GM18517 (cell line): Measurements from ENCODE around the gene C10orf53.

ENCODE experiments used
- ATAC-seq: cut with Tn5 transposase; IDR thresholded peaks from one replicate; pipeline ENCODE4 v1.9.1; 2021; ENCODE audit warnings: mild to moderate bottlenecking, moderate library complexity; ENCODE audit not compliant: unreplicated experiment

The C10orf53 gene

DNA sequence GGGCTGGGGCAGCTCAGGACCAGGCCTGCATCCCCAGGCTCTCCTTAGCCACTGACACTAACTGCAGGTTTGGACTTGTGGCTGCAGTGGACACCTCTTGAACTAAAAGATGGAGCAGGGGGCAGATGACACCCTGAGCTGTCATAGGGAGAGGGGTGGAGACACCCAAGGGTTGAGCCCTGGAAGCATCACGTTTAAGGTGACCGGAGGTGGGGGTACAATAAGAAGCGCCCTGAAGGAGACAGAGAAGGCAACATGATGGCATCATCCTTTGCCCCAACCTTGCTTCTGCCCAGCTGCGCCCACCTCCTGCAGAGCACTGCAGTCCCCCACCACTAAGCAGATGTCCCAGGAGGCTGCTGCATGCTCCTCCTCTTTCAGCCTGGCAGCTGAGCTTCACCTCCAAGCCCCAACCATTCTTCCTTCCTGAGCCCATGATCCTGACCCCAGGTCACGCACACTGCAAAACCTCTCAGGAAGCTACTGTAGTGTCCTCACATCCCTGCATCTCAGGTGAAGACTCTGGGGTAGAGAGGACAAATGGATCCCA is 57.2 kb downstream of the C10orf53 start:
- no peak for ATAC-seq

DNA sequence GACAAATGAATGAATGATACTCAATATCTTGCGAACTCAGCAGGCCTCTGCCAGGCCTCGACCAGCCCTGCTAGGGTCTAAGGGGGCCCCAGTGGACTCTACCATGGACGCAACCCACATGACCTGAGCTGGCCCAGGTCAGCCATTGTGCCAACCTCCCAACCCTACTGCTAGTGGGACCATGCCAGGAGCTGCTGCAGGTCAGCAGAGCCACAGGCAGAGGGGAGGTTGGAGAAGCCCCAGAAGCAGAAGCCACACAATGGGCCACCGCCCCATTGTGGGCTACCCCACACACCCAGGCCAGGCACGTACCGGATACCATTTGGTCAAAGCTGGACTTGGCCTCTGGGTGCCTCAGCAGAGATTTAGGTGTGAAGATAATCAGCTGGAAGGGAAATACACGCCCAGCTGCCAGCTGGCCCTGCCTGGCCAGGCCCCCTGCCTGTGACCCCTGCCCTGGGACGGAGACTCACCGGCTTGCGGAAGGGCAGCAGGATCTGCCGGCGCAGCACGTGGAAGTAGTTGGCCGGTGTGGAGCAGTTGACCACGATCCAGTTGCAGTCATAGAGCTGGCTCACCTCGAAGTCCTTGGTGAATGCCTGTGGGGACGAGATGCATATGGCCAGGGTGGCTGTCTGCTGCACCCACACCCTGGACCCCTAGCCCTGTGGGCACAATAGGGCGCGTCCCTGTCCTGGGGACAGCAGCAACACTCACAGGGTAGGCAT is 58.2 kb downstream of the C10orf53 start:
- no peak for ATAC-seq

DNA sequence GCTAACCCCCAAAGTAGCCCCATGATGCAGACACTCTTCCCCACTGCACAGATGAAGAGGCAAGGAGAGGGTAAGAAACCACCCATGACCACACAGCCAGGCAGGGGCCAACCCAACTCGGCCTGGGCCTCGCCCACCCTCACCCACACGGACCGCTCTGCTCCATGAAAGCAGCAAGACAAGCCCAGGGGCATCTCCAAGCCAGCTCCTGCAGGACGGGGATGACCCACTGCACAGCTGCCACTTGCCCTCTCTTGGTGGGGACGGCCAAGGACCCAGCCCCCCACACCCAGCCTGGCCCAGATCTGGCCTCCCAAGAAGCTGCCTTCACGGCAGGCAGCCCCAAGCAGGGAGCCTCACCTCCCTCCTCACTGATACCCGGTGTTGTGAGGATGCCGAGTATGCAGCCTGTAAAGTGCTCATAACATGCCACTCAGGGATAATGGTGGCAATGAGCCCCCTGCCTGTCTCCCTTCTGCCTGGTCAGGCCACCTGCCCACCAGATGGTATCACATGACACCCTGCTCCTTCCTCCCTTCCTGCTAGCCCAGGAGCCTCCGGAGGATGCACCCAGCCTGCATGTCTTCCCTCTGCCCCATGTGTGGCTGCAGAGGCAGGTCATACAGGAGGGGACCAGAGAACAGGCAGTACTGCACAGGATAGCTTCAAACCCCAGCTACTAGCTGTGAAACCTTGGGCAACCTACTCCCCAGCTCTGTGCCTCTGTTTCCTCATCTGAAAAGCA is 59.3 kb downstream of the C10orf53 start:
- no peak for ATAC-seq

DNA sequence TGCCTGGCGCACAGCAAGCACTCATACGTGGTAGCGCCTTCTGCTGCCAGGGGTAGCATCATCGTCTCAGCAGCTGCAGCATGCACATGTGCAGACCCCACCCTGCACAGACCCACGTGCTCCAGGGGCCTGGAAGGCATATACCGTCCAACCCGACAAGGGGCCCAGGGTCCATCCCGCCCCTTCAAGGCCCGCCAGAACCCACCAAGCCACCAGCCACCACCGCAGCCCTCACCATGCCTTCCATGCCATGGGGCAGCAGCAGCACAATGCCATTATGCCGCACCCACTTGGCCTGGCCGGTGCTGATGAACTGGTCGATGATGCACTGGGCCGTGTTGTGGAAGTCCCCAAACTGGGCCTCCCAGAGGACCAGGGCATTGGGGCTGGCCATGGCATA is 60.0 kb downstream of the C10orf53 start:
- ATAC-seq = no peak

DNA sequence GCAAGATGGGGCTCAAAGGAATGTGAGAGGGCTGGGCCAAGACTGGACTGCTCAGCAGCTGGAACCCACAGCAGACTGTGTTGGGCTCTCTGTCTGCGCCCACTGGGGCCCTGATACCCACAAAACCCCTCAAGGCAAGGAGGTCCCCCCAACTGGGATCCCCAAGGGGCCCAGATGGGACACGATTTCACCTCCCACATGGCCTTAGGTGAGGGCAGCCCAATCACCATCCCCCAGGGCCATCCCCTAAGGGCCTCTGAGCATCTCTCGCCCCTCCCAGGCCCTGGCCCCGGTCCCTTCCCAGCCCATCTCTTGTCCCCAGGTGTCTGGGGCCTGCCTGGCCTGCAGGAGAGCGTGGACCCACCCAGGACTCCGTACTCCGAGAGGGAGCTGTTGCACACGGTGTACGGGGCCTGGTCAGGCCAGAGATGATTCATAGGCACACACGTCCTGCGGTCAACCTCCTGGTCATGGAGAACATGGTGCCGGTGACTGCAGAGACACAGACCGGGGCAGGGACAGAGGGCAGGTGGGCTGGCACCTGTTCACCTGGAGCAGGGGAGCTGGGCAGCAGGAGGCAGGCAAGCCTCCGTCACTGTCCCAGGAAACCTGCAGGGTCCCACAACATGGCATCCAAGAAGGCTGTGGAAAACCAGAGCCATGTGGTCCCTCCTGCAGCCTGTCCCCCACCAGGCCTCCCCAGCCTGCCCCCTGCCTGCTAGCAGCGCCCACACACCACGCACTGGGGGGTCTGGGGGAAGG is 61.1 kb downstream of the C10orf53 start:
- ATAC-seq = no peak

DNA sequence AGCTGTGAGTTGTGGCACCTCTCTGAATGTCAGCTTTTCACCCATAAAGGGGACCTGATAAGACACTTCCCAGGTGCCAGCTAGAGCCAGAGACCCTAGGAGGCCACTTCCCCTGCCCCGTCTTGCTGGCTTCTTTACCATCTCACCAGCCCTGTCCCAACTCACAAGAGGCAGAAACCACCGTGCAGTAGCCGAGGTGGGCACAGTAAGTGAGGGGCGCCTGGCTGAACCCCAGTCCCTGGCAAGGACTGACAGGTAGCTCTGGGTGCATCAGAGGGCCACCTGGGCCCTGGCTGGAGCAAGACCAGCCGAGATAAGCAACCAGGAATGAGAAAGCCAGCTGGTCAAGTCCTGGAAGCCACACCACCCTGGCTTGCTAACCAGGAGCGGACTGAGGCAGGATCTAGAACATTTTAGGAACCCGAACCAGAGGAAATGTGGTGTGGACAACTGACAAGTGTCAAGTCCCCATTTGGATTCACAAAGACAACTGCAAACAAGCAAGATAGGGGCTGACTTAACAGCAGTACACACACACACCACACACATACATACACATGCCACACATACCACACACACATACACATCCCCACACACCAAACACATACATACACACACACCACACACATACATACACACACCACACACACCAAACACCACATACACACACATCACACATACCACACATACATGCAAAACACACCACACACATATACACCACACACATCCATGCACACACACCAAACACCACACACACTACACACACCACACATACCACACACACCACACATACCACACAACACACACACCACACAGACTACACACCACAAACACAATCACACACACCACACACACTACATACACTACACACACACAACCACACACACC is 61.9 kb downstream of the C10orf53 start:
- no peak for ATAC-seq

DNA sequence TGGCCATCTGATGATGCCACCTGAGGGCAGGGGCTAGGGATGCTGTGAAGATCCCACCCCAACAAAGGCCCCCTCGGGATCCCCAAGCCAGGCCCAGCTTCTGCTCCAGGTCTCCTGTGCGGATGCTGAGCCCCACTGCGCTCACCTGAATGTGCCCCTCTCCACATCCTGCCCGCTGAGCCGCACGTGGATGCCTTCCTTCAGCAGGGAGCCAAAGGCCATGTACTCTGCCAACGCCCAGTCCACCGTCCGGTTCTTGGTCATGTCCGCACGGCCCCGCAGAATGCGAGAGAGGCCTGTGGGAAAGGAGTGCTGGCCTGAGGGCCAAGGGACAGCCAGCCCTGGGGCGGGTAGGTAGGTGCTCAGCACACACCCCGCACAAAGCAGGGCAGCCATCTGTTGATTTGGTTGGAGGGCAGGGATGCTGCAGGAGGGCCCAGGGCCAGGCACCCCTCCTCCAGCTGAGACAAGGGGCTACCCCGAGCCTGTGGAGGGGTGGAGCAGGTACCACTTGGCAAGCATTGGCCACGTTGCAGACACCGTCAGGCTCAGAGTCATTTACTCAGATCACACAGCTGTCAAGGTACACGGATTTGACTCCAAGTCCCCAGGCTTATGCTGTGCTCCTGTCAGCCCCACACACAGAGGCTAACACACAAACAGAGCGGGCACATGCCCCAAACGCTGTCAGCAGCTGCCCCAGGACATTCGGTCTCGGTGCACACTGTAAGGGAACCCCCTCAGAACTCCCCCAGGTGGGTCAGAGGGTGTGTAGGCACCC is 63.4 kb downstream of the C10orf53 start:
- ATAC-seq = no peak

DNA sequence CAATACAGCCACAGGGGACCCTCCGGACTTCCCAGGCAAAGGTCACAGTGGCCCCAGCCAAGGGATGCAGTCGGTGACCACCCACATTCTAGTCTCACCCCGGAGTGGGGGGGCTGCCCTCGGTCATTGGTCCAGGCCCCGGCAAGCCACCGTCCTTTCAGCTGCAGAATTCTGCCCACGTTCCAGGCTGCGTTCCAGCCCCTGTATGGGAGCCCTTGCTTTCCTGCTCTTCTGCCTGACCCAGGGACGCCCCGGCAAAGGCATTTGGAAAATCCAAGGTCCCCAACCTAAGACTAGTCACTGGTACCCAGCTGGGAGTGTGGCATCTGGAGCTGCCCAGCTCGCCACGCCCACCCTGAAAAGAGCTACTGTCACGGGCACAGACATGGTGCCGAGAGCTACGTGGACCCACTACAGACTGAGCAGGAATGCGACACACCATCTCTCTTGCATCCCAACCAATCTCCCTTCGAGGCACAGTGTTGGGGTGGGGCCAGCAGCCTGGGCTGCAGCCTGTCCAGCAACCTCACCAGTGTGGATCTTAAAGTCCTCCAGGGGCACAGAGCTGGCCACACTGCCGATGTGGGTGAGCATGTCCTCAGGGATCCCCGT is 64.1 kb downstream of the C10orf53 start:
- ATAC-seq = no peak

DNA sequence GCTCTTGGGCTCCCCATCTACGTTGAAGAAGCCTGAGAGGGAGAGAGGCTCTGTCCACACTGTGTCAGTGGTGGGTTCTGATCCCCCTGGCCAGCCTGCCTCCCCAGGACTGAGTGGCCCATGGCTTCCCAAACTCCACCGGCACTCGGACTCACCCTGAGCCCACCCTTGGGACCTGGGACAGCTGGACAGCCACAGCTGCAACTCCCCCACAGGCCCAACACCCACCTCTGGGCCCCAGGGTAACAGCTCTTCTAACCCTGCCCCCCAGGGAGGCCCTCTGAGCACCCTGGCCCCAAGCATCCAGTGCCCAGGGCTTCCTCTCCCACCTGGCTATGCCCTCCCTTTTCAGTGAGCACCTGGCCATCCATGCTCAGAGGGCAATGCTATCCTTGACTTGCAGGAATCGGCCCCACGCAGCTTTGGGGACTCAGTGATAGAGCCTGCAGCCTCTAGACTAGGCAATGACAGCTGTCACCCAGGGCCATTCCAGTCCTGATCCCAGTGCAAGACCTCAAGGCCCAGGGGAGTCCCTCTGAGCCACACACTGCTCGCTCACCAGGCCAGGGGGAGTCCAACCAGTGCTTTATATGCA is 64.7 kb downstream of the C10orf53 start:
- ATAC-seq = no peak

DNA sequence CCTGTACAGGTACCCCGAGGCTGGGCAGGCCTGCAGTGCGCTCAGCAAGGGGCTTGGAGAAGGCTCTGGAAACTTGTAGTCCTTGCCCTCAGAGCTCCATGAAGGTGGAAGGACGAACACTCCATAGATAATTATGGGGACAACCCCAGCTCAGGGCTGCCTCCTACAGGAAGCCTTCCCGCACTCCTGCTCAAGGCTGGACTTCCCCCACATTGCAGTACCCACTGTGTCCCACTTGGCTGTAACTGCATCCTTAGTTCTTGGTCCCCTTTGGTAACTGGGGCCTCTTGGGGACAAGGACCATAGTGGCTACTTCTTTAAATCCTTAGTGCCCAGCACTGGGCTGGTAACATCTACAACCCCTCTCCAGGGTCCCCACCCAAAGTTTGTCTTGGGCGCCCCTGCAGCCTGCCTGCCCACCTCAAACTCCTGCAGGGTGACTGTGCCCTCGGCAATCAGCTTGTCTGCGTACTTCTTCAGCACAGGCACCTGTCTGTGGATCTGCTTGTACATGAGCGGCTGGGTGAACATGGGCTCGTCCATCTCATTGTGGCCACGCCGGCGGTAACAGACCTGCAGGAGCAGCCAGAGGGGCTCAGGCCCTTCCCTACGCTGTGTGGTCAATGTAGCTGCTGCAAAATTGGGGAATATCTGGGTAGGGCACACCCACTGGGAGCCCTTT is 65.6 kb downstream of the C10orf53 start:
- no peak for ATAC-seq

DNA sequence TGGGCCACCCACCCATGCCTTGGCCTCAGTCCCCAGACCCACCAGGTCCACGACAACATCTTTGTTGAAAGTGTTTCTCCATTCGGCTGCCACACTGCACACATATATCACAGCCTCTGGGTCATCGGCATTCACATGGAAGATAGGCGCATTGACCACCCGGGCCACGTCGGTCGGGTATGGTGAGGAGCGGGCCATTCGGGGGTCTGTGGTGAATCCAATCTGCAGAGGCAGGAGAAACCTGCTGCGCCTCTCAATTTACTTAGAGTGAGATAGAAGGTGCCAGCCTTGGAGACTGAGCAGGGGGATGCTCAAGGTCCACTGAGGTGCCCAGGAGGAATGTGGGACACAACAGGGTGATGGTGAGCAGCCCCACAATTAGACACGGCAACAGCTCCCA is 66.3 kb downstream of the C10orf53 start:
- ATAC-seq = no peak

DNA sequence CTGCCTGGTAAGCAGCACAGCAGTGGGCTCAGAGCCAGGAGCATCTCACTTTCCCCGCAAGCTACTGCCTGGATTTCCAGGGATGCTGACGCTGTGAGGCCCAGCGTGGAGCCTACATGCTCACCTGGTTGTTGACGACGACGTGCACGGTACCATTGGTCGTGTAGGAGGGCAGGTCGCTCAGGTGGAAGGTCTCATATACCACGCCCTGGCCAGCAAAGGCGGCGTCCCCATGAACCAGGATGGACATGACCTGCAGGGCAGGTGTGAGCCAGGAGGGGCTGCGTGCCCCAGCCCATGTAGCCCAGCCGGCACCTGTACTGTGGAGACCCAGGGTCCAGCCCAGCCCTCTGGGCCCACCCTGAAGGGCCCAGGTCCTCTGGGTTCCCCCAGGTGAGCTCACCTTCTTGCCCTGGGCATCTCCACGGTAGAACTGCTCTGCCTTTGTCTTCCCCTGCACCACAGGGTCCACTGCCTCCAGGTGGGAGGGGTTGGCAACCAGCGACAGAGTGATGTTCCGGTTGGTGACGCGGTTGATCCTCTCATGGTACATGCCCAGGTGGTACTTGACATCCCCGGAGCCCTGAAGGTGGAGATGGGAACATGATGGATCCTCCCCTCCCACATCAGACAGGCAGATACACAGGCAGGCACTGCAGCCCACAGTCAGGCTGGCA is 67.3 kb downstream of the C10orf53 start:
- ATAC-seq = no peak
